ENCODE results near the gene MTF2.

DNA sequence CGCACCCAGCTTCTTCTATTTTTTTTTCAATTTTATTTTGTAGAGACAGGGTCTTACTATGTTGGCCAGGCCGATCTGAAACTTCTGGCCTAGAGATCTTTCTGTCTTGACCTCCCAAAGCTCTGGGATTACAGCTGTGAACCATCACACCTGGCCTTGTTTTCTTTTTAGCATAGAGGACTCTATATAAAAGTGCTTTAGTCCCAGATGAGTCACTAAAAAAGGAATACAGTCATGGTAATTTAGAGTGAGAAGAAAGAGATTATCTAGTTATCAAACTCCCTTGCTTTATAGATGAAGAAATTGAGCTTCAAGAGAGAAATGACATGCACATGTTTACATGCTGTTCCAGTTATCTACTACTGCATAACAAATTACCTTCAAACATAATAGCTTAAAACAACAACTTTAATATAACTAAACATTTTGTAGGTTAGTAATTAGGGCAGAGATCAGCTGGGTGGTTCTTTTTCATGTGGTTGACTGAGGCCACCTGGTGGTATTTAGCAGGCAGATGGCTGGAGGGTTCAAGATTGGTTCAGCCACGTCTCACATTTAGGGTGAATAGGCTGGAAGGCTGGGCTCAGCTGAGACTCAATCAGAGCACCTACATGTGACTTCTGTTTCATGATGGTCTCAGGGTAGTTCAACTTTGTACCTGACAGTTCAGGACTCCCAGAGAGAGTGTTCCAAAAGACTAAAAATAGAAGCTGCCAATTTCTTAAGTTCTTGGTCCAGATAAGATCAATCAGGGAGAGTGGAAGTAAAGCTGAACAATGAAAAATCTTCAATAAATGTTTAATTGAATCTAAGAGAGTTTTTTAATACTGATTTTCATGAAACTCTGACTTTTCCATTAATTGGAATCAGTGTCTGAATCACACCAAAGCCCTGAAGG lies 16.9 kb upstream of the MTF2 start:
- TF ChIP-seq, protein P1, sequence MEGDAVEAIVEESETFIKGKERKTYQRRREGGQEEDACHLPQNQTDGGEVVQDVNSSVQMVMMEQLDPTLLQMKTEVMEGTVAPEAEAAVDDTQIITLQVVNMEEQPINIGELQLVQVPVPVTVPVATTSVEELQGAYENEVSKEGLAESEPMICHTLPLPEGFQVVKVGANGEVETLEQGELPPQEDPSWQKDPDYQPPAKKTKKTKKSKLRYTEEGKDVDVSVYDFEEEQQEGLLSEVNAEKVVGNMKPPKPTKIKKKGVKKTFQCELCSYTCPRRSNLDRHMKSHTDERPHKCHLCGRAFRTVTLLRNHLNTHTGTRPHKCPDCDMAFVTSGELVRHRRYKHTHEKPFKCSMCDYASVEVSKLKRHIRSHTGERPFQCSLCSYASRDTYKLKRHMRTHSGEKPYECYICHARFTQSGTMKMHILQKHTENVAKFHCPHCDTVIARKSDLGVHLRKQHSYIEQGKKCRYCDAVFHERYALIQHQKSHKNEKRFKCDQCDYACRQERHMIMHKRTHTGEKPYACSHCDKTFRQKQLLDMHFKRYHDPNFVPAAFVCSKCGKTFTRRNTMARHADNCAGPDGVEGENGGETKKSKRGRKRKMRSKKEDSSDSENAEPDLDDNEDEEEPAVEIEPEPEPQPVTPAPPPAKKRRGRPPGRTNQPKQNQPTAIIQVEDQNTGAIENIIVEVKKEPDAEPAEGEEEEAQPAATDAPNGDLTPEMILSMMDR (IDR thresholded peaks at IDR 0.05): peak; percentile 25 to 39 (median 31)
- TF ChIP-seq POLR2AphosphoS5 (IDR thresholded peaks at IDR 0.05) (no peak), EP300 (IDR thresholded peaks at IDR 0.05) (no peak), POLR2A (IDR thresholded peaks at IDR 0.05; ENCODE audit: low read depth) (no peak)
